NCI-H526 (cell line): ENCODE measurements around the gene CAMK1.

Experiments
- DNase-seq, 2 experiments: peaks; one replicate each; lab custom pipeline; 2025; lab: John Stamatoyannopoulos, UW

CAMK1 gene

DNA sequence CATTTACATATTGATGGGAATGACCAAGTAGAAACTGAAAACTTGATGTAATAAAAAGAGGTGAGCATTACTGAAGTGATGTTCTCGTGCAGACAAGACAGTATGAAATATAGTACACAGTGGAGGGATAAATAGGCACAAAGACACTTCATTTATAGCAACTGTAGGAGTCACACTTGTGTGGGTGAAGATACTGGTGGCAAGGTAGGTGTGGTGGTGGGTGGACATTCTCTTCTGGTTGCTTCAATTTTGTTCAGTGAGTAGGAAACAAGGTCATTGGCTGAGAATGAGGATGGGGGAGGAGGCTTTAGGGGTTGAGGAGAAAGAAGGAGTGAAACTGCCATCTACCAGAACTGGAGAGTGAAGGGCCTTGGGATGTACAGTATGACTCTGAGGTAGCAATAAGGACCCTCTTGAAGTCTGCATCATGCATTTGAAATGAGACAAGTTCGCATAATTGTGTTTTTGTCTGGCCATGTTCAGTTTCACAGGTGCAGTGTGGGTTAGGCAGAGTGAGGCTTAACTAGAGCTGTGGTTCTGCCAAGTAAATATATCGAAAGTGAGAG lies 59.5 kb downstream of the CAMK1 start:
- no peak for DNase-seq
